ENCODE results near the gene RAP1GAP2. TPM values are rescaled to one million over a fixed set of nuclear protein-coding genes. Genes with fewer than 3 reads are reported as not detected.
A peak's percentile ranks its signal among the peaks of the same experiment; 100 is the strongest.

RAP1GAP2 gene
- total and polyA plus RNA-seq, 2 of the 8 experiments (the other 6 are each of a cell fraction or from before 2014, with no cell fraction given), result 24.0 to 63.8 TPM

- Histone ChIP-seq H3K4ac (replicated peaks; ENCODE audit: insufficient read length, low read depth, low read length) (no peak overlapping the region), H3K27me3 (replicated peaks in 1 of 4; ENCODE audit: control insufficient read depth in 3 of 4, extremely low read depth in 1 of 4, insufficient read depth in 3 of 4, low read length in 3 of 4) (no peaks in the 10 kb centered on the region; a peak in 2 of 7 replicates), H3K4me3 (ENCODE audit: extremely low read depth in 1 of 4, insufficient read depth in 2 of 4, low read depth in 3 of 4, low read length in 4 of 4) (no peak overlapping the region), H3K56ac (replicated peaks; ENCODE audit: insufficient read length, low read depth, low read length) (no peak overlapping the region), H3K18ac (ENCODE audit: extremely low read depth, low read length) (no peak overlapping the region), H3K27ac (ENCODE audit: low read depth, low read length) (no peak overlapping the region), H2AK5ac (ENCODE audit: low read depth, low read length) (no peak overlapping the region), H4K20me1 (replicated peaks in 1 of 2; ENCODE audit: control insufficient read depth in 1 of 2, insufficient read depth in 2 of 2, low read length in 2 of 2) (no peaks in the 10 kb centered on the region), H3K9me3 (ENCODE audit: insufficient read depth in 2 of 2, low read depth in 1 of 2, low read length in 1 of 2) (no peaks in the 10 kb centered on the region), H2AFZ (ENCODE audit: low read length) (no peak overlapping the region; the same call in 1 of the 2 replicates), H4K91ac (replicated peaks; ENCODE audit: insufficient read length, low read length) (no peak overlapping the region), H3K4me1 (replicated peaks in 1 of 4; ENCODE audit: control insufficient read depth in 3 of 4, insufficient read depth in 4 of 4, low read length in 3 of 4) (peaks cover 0 to 4% (median 0%) of the 10 kb centered on the region in 4 experiments; a peak in 1 of 7 replicates), H3K9ac (replicated peaks in 1 of 4; ENCODE audit: extremely low read depth in 1 of 4, low read depth in 3 of 4, low read length in 3 of 4) (no peak overlapping the region), H2BK5ac (ENCODE audit: low read depth, low read length) (no peak overlapping the region), H3K14ac (ENCODE audit: insufficient read length) (no peak overlapping the region), H2BK120ac (replicated peaks; ENCODE audit: low read depth, low read length) (no peak overlapping the region), H3K36me3 (ENCODE audit: control insufficient read depth in 2 of 4, insufficient read depth in 4 of 4, low read length in 3 of 4) (no peaks in the 10 kb centered on the region), H3K4me2 (ENCODE audit: insufficient read depth in 1 of 2, low read depth in 2 of 2, low read length in 2 of 2) (peak overlapping the region in 1 of 2 experiments; percentile 20; a peak in 1 of 4 replicates), H2BK15ac (ENCODE audit: low read length) (peak overlapping the region; percentile 65; the same call in 1 of the 2 replicates), H2BK12ac (ENCODE audit: low read depth, low read length) (peak overlapping the region; percentile 75; the same call in 1 of the 2 replicates), H3K23ac (ENCODE audit: insufficient read length) (no peak overlapping the region), H4K5ac (ENCODE audit: insufficient read length, low read depth, low read length) (no peak overlapping the region), H2BK20ac (ENCODE audit: low read length) (no peak overlapping the region), H3K79me2 (ENCODE audit: control insufficient read depth in 1 of 2, insufficient read depth in 2 of 2, low read length in 2 of 2) (no peaks in the 10 kb centered on the region), H4K8ac (ENCODE audit: extremely low read depth, insufficient read depth, low read length) (no peak overlapping the region), H3K79me1 (ENCODE audit: low read depth, low read length) (no peaks in the 10 kb centered on the region), H3K23me2 (ENCODE audit: low read depth, low read length) (no peaks in the 10 kb centered on the region)
- POLR2A ChIA-PET (ENCODE audit: partially characterized antibody), result interaction anchor here (0.6 to 1.1 kb wide), 4 partner anchors 14 to 62 kb away, joined by 3 read pairs; no protein-coding TSS in a partner anchor
- no peak for TF ChIP-seq SP2 (IDR thresholded peaks at IDR 0.05; ENCODE audit: low read length)
- TF ChIP-seq EZH2 (IDR thresholded peaks at IDR 0.05; ENCODE audit: low read depth, low read length, severe bottlenecking), result no peak
- no peak for TF ChIP-seq USF2 (IDR thresholded peaks at IDR 0.05; ENCODE audit: low read length)
- TF ChIP-seq CHD2 (IDR thresholded peaks at IDR 0.05; ENCODE audit: low read length), result no peak
- no peak for TF ChIP-seq ZNF274 (IDR thresholded peaks at IDR 0.05; ENCODE audit: borderline replicate concordance, extremely low read depth, low read length)
- no peak for TF ChIP-seq HDAC6 (IDR thresholded peaks at IDR 0.05; ENCODE audit: low read depth, low read length)
- DNase-seq (ENCODE audit: low read depth in 1 of 2, low spot score in 2 of 2) (no peak), FAIRE-seq (no peak)
- CTCF ChIA-PET (ENCODE audit: partially characterized antibody), result interaction anchor here (0.5 to 1.3 kb wide), 5 partner anchors 13 to 262 kb away, joined by 3 read pairs; no protein-coding TSS in a partner anchor
- 83% methylated on average over 11 of the region's 12 CpGs; no CpG with 5 or more reads in 1 of the 2 experiments for WGBS, 2 experiments (ENCODE audit: extremely low coverage in 1 of 2, insufficient coverage in 1 of 2, insufficient read length in 1 of 2, insufficient replicate concordance in 2 of 2, low coverage in 1 of 2, low lambda C conversion rate in 2 of 2, missing lambda C conversion rate in 1 of 2)
Observed at GRCh38 chr17:2770129-2770528, 26.1 kb upstream of the RAP1GAP2 start.
